Regular cardiac myocyte (primary cell): ENCODE data around the gene SPACA7. TPM values are rescaled to one million over a fixed set of nuclear protein-coding genes. Genes with fewer than 3 reads are reported as not detected.

ENCODE experiments used
- total RNA-seq: library from RNA; depleted of rRNA; stranded (reverse); fragments of >200 nt; gene quantifications from 2 replicates; pipeline ENCODE4 v1.2.3, GENCODE V29; 2014

Gene SPACA7, protein sequence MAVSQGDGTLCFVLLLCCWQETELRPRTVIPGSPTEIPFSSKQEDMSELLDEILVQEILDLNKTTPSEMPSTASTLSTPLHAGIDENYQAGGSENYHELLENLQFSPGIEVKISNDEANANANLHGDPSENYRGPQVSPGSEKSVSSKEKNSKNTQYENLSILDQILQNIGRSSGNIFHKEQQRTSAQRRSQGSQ
- not detected in 2 replicates for total RNA-seq

DNA sequence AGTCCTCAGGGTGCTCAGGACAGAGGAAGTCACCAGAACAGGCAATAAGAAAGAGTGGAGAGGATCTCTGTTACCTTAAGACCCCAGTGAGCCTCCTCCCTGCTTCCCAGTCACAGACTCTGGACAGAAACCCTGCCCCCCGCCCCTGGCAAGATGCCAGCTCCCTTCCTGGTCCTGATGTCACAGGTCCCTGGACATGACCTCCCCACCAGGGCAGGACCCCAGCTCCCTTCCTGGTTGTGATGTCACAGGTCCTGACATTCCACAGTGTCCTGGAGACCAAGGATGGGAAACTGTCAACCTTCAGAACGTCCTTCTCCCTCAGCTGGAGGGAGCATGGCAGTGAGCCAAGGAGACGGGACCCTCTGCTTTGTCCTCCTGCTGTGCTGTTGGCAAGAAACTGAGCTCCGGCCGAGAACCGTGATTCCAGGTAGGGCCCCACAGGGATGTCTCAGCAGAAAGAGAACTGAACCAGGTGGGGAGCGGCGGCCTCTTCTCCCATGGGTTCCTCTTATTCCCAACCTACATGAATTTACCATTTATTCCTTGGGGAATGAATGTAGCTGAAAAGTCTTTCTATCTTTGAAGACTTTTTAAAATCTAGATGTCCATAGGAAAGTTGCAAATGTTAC is at the start of gene SPACA7:
TSS of gene SPACA7 (plus strand) at position 306 of the 632 bp plus-strand sequence. CDS start at position 337, 31 bp downstream.

Other genes starting within 250 kb of the SPACA7 start
- 11.6 and 24.2 TPM in 2 replicates for gene TUBGCP3, start 211.8 kb downstream of the SPACA7 start, total RNA-seq